Calu3 (cell line): ENCODE results near the gene F3. TPM values are rescaled to one million over a fixed set of nuclear protein-coding genes. Genes with fewer than 3 reads are reported as not detected.
A peak's percentile ranks its signal among the peaks of the same experiment; 100 is the strongest.

Source experiments
- BruUV-seq: library from RNA; stranded (reverse); fragments of 400-500 nt; replicated peaks from 2 replicates; lab custom pipeline; 2021; lab: Mats Ljungman, UMichigan
- CTCF ChIA-PET: fragments of 300-600 bp; sonication (Branson Sonifier 250); formaldehyde crosslinking; loops from one replicate; lab custom pipeline; 2022; ENCODE audit warnings: antibody characterized with exemption; lab: Charles Lee
- DNase-seq: peaks from one replicate; pipeline ENCODE4 v3.0.0; 2022
- H3K27ac Mint-ChIP-seq: one replicate; pipeline ENCODE4 v1.8.0; 2022; ENCODE audit warnings: mixed read lengths; ENCODE audit not compliant: unreplicated experiment
- H3K27me3 Mint-ChIP-seq: one replicate; pipeline ENCODE4 v1.8.0; 2022; ENCODE audit warnings: mixed read lengths; ENCODE audit not compliant: unreplicated experiment
- H3K36me3 Mint-ChIP-seq: one replicate; pipeline ENCODE4 v1.8.0; 2022; ENCODE audit warnings: mild to moderate bottlenecking, moderate library complexity, mixed read lengths; ENCODE audit not compliant: insufficient read depth, unreplicated experiment
- H3K4me1 Mint-ChIP-seq: one replicate; pipeline ENCODE4 v1.8.0; 2022; ENCODE audit warnings: mild to moderate bottlenecking, low read depth, mixed read lengths; ENCODE audit not compliant: unreplicated experiment
- H3K4me3 Mint-ChIP-seq: one replicate; pipeline ENCODE4 v1.8.0; 2022; ENCODE audit warnings: mild to moderate bottlenecking, low read depth, moderate library complexity, mixed read lengths; ENCODE audit not compliant: unreplicated experiment
- H3K9me3 Mint-ChIP-seq: one replicate; pipeline ENCODE4 v1.8.0; 2022; ENCODE audit warnings: low read depth, mixed read lengths; ENCODE audit not compliant: unreplicated experiment
- intact Hi-C: fragments of 100-400 bp; cut with micrococcal nuclease; formaldehyde crosslinking; loops from one replicate; pipeline ENCODE4 v1.10.0; 2022; ENCODE audit not compliant: unreplicated experiment
- total RNA-seq: library from RNA; stranded (reverse); gene quantifications from 2 replicates; pipeline ENCODE4 v1.2.3, GENCODE V29; 2022
- TF ChIP-seq, protein P1 (sequence below): fragments of 200-600 bp; IDR thresholded peaks from one replicate; pipeline ENCODE4 v1.8.0; 2022; ENCODE audit warnings: antibody characterized with exemption; ENCODE audit not compliant: unreplicated experiment

Gene F3
- total RNA-seq, 1 experiment from 2014 or later, result 344 TPM

DNA sequence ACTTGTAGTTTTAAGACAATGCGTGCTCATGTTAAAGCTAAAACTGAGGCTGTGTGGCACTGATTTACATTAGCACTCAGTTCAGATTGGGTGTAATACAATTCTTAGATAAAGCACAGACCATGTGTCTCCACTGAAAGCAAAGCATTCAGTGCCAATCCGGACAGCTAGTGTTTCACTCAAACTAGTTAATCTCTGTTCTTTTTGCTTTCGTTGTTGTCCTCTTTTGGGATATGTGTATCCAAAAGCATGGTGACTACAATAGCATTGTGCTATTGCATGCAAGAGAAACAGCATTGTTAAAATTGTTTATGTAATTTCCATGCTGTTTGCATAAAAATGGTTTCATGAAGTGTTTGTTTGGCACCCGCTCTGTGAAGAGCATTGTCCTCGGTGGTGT lies 54.6 kb downstream of the F3 start:
- no peak for DNase-seq
- H3K4me1 Mint-ChIP-seq, result no peaks in the 10 kb centered on the region
- intact Hi-C loops, result no loop called here
- BruUV-seq, result no TSS peak
- CTCF ChIA-PET, result no interaction called here
- no peaks in the 10 kb centered on the region for H3K9me3 Mint-ChIP-seq
- TF ChIP-seq, protein P1, sequence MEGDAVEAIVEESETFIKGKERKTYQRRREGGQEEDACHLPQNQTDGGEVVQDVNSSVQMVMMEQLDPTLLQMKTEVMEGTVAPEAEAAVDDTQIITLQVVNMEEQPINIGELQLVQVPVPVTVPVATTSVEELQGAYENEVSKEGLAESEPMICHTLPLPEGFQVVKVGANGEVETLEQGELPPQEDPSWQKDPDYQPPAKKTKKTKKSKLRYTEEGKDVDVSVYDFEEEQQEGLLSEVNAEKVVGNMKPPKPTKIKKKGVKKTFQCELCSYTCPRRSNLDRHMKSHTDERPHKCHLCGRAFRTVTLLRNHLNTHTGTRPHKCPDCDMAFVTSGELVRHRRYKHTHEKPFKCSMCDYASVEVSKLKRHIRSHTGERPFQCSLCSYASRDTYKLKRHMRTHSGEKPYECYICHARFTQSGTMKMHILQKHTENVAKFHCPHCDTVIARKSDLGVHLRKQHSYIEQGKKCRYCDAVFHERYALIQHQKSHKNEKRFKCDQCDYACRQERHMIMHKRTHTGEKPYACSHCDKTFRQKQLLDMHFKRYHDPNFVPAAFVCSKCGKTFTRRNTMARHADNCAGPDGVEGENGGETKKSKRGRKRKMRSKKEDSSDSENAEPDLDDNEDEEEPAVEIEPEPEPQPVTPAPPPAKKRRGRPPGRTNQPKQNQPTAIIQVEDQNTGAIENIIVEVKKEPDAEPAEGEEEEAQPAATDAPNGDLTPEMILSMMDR, result no peak
- H3K36me3 Mint-ChIP-seq, result peaks cover 6% of the 10 kb centered on the region
- no peak overlapping the region for H3K4me3 Mint-ChIP-seq
- no peaks in the 10 kb centered on the region for H3K27me3 Mint-ChIP-seq
- no peak overlapping the region for H3K27ac Mint-ChIP-seq

DNA sequence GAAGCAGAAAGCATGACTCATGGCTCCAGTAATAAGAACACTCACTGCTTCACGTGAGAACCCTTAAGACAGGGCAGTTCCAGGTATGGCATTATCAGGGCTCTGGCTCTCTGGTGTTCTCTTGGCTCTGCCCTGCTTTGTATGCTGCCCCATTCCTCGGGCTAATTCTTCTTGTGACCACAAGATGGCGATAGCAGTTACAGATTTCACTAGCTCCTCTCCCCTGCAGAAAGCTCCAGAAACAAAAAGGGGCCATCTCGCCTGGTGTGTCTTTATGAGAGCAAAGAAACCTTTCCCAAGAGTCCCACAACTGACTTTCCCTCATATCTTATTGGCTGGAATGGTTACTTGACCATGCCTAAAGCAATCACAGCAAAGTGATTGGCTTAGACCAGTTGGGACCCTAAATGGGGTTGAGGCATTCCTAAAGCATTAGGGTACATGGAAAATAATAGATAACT lies 60.1 kb downstream of the F3 start:
- intact Hi-C loops, result loop anchor here (1.0 kb wide), 1 partner anchor 325 kb away; no protein-coding TSS in a partner anchor
- Mint-ChIP-seq H3K4me3 (no peak overlapping the region), H3K36me3 (peaks cover 12% of the 10 kb centered on the region), H3K9me3 (no peaks in the 10 kb centered on the region), H3K27ac (no peak overlapping the region), H3K4me1 (peaks cover 15% of the 10 kb centered on the region), H3K27me3 (no peaks in the 10 kb centered on the region)
- TF ChIP-seq, protein P1, result peak; percentile 69
- peak; percentile 61 for DNase-seq
- CTCF ChIA-PET, result interaction anchor here (0.6 to 1.6 kb wide), 5 partner anchors 13 to 437 kb away, joined by 3 to 5 read pairs (median 3); no protein-coding TSS in a partner anchor
- BruUV-seq, result no TSS peak

DNA sequence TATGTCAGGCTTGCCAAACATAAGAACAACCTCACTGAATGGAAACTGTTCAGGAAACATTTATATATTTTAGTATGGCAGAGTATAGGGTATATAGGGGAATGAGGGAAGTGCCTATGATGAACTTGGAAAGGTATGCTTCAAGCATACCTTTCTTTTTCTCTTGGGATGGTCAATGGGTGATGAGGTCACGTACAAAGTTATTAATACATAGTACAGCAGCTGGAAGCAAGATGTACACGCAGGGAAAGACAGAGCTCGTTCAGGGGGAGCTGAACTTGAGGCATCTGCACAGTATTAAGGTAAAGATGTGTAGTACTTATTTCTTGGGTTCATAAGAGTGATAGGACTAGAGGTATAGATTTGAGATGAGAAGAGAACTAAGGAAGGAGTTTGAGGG lies 61.9 kb downstream of the F3 start:
- TF ChIP-seq, protein P1, result no peak
- no peak for DNase-seq
- H3K36me3 Mint-ChIP-seq, result peaks cover 16% of the 10 kb centered on the region
- CTCF ChIA-PET, result no interaction called here
- H3K27me3 Mint-ChIP-seq, result no peaks in the 10 kb centered on the region
- H3K4me1 Mint-ChIP-seq, result peaks cover 15% of the 10 kb centered on the region
- no peak overlapping the region for H3K27ac Mint-ChIP-seq
- H3K4me3 Mint-ChIP-seq, result no peak overlapping the region
- intact Hi-C loops, result no loop called here
- H3K9me3 Mint-ChIP-seq, result no peaks in the 10 kb centered on the region
- BruUV-seq, result no TSS peak

Other genes starting within 250 kb of the F3 start
- 51.0 and 59.3 TPM in 2 replicates for gene ABCD3, start 123.4 kb downstream of the F3 start, total RNA-seq